ENCODE data around the gene RERE. TPM values are rescaled to one million over a fixed set of nuclear protein-coding genes. Genes with fewer than 3 reads are reported as not detected.

The RERE gene
- total RNA-seq, 1 donor: 27.0 TPM

- no peak for TF ChIP-seq CTCF (IDR thresholded peaks at IDR 0.05; ENCODE audit: insufficient read depth, low read length)
- no peak overlapping the region for H3K4me3 ChIP-seq (ENCODE audit: low read depth, low read length)
- DNase-seq (ENCODE audit: low read depth): peak; percentile 58
These were observed 398.3 kb downstream of the RERE start for GRCh38 chr1:8419172-8419571.

GRCh38 chr1:8418301-8418700 lies 399.1 kb downstream of the RERE start:
- no peak overlapping the region for H3K4me3 ChIP-seq (ENCODE audit: low read depth, low read length)
- no peak for DNase-seq (ENCODE audit: low read depth)
- TF ChIP-seq CTCF (IDR thresholded peaks at IDR 0.05; ENCODE audit: insufficient read depth, low read length): no peak

DNA sequence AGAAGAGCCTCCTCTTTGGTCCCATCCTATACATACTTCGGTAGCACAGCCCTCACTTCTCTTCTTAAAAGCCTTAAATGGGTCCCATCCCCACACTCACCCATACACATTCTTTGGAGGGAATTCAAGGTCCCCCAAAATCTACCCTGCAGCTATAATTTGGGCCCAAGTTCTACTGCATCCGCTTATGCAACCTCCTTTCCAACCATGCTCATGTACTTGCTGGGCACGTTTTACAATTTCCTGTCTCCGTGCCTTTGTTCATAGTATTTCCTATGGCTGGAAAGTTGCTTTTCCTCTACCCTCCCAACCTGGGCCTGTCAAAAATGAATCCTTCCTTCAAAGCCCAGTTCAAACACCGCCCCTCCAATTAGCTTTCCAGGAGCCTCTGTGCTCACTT lies 399.8 kb downstream of the RERE start:
- no peak for TF ChIP-seq CTCF (IDR thresholded peaks at IDR 0.05; ENCODE audit: insufficient read depth, low read length)
- H3K4me3 ChIP-seq (ENCODE audit: low read depth, low read length): no peak overlapping the region
- no peak for DNase-seq (ENCODE audit: low read depth)

- TF ChIP-seq CTCF (IDR thresholded peaks at IDR 0.05; ENCODE audit: insufficient read depth, low read length): no peak
- no peak overlapping the region for H3K4me3 ChIP-seq (ENCODE audit: low read depth, low read length)
- DNase-seq (ENCODE audit: low read depth): no peak
These were observed 400.6 kb downstream of the RERE start for GRCh38 chr1:8416881-8417280.

DNA sequence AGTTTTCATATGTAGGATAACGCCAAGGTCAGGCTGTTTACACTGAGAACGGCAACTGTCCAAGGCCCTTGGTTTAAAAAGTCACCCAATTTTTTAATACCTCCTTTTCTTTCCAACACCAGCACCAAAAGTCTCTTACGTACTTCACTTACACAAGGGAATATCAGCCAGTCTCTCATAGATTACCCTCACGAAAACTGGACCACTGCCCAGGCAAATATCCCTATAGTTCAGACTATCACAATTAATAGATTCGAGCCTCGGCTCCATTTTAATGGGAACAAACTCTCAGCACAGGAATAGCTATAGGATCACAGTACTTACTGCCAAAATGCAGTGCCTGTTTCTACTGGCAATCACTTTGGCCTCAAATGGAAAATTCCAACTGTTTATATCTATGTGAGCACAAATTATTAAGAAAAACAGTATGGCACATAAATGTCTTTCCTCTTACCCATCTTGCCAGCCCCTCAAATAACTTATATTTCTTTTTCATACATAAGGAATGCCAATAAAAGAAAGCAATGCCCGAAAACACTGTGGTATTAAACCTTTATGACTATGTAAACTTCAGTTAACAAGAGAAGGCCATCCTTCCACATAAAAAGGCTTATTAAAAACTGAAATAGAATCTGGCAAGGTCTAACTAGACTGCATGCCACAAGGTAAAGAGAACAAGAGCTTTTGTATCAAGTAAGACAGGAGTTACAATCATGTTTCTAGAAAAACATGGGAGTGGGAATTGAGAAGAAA lies 401.7 kb downstream of the RERE start:
- no peak overlapping the region for H3K4me3 ChIP-seq (ENCODE audit: low read depth, low read length)
- DNase-seq (ENCODE audit: low read depth): peak; percentile 65
- no peak for TF ChIP-seq CTCF (IDR thresholded peaks at IDR 0.05; ENCODE audit: insufficient read depth, low read length)

GRCh38 chr1:8412183-8412831 lies 405.1 kb downstream of the RERE start:
- peak; percentile 38 for TF ChIP-seq CTCF (IDR thresholded peaks at IDR 0.05; ENCODE audit: insufficient read depth, low read length)
- H3K4me3 ChIP-seq (ENCODE audit: low read depth, low read length): no peak overlapping the region
- peak; percentile 95 for DNase-seq (ENCODE audit: low read depth)

Data from fibroblast of the aortic adventitia (primary cell).